Measurements from ENCODE around the gene CTDSP2.

DNA sequence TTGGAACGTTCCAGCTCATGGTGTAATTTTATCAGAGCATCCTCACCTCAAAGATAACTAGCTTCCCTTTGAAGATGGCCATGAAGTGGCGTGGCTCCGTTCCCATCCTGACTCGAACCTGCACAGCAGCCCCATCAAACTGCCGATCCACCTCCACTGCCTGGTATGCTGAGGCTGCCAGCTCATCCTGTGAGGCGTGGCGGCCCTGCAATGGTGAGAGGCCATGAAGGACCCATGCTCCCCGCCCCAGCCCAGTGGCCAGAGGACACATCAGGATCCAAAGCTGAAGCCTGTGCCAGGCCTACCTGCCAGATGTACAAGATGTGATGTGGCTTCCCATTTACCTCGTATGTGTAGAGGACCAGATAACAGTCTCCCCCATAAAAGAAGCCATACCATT is 39.2 kb downstream of the CTDSP2 start:
- TF ChIP-seq, protein P1, sequence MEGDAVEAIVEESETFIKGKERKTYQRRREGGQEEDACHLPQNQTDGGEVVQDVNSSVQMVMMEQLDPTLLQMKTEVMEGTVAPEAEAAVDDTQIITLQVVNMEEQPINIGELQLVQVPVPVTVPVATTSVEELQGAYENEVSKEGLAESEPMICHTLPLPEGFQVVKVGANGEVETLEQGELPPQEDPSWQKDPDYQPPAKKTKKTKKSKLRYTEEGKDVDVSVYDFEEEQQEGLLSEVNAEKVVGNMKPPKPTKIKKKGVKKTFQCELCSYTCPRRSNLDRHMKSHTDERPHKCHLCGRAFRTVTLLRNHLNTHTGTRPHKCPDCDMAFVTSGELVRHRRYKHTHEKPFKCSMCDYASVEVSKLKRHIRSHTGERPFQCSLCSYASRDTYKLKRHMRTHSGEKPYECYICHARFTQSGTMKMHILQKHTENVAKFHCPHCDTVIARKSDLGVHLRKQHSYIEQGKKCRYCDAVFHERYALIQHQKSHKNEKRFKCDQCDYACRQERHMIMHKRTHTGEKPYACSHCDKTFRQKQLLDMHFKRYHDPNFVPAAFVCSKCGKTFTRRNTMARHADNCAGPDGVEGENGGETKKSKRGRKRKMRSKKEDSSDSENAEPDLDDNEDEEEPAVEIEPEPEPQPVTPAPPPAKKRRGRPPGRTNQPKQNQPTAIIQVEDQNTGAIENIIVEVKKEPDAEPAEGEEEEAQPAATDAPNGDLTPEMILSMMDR (IDR thresholded peaks at IDR 0.05; ENCODE audit: low read depth, low read length, poor library complexity, severe bottlenecking), result no peak
- no peak for TF ChIP-seq EZH2phosphoT487 (IDR thresholded peaks at IDR 0.05; ENCODE audit: borderline replicate concordance, low read length)
